T-helper 1 cell treated with Interleukin-12 subunit alpha and Interleukin-12 subunit beta and Interleukin-4 antibody, amounts not matched to agents 30 ng/mL and 1 ng/mL, for 36 hours (primary cell): Measurements from ENCODE around the gene ANKRD23. TPM values are rescaled to one million over a fixed set of nuclear protein-coding genes. Genes with fewer than 3 reads are reported as not detected.

Experiments
- intact Hi-C: fragments of 100-400 bp; cut with micrococcal nuclease; formaldehyde crosslinking; loops from one replicate; pipeline ENCODE4 v1.15.1; 2024
- total RNA-seq: library from RNA; stranded (reverse); gene quantifications from 2 replicates; pipeline ENCODE4 v1.2.3, GENCODE V29; 2022

ANKRD23 gene
- total RNA-seq, 1 donor from 2014 or later, result 14.2 TPM

DNA sequence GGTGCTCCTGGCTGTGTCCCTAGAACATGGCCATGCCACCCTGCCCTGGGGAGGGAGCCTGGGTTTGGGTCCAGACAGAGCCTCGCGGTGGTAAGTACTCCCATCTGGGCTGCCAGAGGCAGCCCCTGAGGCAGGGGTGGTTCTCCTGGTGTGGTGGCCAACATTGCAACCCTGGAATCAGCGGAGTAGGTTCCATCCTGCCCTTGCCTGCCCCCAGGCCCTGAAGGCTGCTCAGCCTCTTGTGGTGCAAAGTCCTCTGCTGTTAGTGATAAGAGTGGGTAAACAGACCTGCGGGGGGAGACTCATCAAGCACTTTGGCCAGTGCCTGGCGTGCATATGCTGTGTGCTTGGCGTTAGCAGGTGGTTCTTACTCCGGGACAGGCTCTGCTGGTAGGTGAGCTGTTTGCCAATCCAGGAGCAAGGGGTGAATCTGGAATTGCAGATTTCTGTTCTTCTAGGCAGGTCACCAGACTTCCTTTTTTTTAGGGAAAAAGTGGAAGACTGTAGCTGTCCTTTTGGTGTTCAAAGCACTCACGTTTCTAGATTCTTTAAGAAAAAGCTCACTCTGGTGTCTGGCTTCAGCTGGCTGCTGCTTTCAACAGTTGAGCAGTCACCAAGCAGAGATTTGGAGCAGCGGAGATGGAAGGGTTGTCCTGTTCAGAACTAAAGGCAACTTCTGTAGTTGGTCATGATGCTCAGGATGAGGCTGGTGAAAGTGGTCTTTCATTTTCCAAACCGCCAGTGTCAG, 24.5 kb downstream of the ANKRD23 start:
- intact Hi-C loops, result loop anchor here (5.0 kb wide), 2 partner anchors 482 to 497 kb away; partner anchors contain the start of gene NCAPH

GRCh38 chr2:96817882-96818281, 25.9 kb downstream of the ANKRD23 start:
- intact Hi-C loops, result loop anchor here (2.0 to 5.0 kb wide), 4 partner anchors 43 to 496 kb away; partner anchors contain the start of genes ARID5A and NCAPH

DNA sequence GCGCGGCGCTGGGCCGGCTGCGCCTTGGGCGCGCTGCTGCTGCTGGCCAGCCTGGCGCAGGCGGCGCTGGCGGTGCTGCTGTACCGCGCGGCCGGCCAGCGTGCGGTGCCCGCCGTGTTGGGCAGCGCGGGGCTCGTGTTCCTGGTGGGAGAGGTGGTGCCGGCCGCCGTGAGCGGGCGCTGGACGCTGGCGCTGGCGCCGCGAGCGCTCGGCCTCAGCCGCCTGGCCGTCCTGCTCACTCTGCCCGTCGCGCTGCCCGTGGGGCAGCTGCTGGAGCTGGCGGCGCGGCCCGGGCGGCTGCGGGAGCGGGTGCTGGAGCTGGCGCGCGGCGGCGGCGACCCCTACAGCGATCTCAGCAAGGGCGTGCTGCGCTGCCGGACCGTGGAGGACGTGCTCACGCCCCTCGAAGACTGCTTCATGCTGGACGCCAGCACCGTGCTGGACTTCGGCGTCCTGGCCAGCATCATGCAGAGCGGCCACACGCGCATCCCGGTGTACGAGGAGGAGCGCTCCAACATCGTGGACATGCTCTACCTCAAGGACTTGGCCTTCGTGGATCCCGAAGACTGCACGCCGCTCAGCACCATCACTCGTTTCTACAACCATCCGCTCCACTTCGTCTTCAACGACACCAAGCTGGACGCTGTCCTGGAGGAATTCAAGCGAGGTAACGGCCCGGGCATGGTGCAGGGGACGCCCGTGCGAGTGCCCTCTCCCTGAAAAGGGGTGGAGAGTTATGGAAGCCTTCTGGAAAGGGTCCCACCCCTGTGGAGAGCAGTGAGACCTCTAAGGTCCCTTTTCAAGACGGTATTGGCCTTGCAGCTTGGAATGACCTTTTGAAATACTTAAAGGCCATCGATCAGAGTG, 26.8 kb downstream of the ANKRD23 start:
- intact Hi-C loops, result loop anchor here (1.0 to 5.0 kb wide), 12 partner anchors 22 to 495 kb away; partner anchors contain the start of genes ANKRD36, ANKRD39, ARID5A and CNNM4

GRCh38 chr2:96816127-96816835, 27.5 kb downstream of the ANKRD23 start, which contains the start of gene CNNM3:
TSS of gene CNNM3 (plus strand) at chr2:96816268. CDS start at chr2:96816278, 10 bp downstream.
- intact Hi-C loops, result loop anchor here (1.0 to 5.0 kb wide), 12 partner anchors 23 to 494 kb away; partner anchors contain the start of genes ANKRD36, ANKRD39, ARID5A and CNNM4

DNA sequence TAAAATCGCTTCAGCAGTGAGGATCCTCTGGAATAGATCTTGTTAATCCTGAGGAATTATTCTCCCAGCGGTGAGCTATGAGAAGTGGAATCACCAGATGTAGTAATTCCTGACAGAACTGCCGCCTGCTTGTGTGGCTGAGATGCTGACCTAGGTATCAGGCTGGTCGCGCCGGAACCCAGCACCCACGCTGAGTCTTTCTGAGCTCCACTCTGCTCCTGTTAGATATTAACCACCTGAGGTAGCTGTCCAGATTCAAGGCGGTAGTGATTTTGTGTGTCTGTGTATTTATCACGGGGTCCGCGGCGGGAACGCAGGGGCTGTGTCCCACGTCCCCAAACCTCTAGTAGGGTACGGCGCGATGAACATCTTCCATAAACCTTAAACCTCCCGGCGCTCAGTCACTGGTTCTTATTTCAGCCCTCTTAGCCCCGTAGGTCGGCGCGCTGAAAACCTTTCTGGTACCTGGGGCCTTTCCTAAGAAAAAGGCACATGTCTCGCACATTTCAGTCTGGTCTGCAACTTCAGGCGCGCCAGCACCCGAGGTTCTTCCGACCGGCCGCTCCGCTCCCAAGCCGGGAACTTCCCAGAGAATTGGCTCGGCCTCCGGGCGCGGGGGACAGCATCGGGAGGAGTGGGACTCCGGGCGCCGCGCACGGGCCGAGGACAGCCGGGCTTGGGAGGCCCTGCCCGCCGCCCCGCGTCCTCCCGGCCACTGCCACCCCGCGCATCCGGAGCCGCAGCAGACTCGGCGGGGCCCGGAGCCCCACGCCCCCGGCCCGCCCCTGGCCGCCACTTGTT, 28.3 kb downstream of the ANKRD23 start:
- intact Hi-C loops, result loop anchor here (1.0 to 5.0 kb wide), 13 partner anchors 9 to 493 kb away; partner anchors contain the start of genes ANKRD36, ANKRD39, ARID5A and CNNM4

DNA sequence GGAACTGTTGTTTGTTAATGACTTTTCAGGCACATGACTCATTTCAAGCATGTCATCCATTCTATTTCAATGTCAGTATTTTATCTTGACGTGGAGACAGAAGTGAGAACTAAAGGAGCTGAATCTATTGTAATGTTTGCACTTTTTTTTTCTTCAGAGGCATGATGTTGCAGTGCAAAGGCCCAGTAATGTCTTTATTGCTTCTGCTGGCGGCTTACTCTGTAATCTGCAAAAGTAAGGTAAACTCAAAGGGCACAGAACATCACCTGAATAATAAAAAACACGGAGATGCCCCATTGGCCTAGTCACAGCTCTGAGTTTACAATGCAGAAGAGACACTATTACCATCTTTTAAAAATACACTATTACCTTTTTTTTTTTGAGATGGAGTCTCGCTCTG, 30.2 kb downstream of the ANKRD23 start:
- intact Hi-C loops, result no loop called here

DNA sequence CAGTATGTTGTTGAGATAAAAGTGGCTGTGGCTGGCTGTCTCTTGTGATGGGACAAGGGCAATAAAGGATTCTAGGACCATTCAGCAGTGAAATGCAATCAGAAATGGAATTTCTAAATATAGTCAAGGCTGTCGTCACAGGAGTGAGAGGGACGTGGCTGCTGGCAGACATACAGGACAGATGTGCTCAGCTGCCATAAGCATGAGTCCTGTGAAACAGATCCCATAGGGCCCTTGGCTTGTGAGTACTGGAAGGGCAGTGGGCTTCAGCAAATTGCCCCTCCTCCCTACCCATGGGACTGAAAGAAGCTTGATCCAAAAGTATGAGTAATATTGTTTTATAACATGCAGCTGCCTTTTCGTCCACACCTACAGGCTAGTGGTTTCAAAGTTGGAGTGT, 31.9 kb downstream of the ANKRD23 start:
- intact Hi-C loops, result no loop called here

- intact Hi-C loops, result no loop called here
Observed at GRCh38 chr2:96810783-96811192, 33.0 kb downstream of the ANKRD23 start.

GRCh38 chr2:96809951-96810782, 33.7 kb downstream of the ANKRD23 start:
- intact Hi-C loops, result no loop called here

DNA sequence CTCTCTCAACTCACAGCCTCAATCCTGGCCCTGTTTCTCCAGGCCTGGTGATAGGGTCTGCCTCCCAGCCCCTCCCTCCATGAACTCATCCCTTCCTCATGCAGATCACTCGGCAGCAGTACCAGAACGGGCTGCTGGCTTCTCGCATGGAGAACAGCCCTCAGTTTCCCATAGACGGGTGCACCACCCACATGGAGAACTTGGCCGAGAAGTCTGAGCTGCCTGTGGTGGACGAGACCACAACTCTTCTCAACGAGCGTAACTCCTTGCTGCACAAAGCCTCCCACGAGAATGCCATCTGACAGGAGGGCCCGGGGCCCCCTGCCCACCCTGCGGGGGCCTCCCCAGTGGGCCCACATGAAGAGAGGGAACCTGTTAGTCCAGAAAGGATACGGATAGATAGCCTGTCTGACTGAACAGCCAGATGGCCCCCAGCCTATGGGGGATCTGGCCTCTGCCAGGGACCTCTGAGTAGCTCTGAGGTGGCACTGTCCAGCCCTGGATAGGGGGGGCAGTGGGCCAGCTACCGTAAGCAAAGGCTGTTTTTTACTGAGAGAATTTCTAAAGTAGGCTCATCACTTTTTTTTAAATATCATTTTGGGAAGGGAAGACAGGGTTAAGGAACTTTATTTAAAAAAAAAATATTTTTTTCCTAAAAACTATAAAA, 34.5 kb downstream of the ANKRD23 start:
- intact Hi-C loops, result no loop called here

GRCh38 chr2:96808176-96808837, 35.5 kb downstream of the ANKRD23 start:
- intact Hi-C loops, result no loop called here

- intact Hi-C loops, result loop anchor here (2.0 kb wide), 1 partner anchor 66 kb away; the partner anchor contains the start of gene LMAN2L
Observed at GRCh38 chr2:96807127-96807471, 36.7 kb downstream of the ANKRD23 start.

DNA sequence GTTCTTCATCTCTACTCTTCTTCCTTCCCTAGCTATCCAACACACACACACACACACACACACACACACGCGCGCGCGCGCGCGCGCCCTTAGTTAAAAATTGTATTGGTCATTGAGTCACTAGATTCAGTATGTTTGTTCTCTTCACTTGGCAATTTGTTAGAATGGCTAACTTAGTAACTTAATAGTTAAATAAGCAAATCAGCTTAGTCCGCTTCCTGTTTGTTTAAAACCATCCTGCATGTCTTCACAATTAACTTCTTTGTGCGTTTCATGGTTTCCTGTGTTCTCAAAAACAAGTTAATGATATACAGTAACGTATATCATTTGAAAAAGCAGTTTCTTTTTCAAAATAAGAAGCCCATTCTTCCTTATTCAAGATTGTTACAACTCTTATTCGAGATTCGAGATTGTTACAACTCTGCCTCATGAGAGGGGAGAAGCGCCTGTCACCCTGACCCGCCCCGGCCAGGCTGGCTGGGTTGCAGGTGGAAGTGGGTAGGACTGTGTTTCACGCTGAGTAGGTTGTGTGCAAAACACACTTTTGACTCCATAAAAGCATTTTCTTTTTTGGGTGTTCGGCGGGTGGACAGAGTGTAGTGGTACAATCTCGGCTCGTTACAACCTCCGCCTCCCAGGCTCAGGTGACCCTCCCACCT, 37.2 kb downstream of the ANKRD23 start:
- intact Hi-C loops, result loop anchor here (1.0 to 2.0 kb wide), 2 partner anchors 9 to 66 kb away; partner anchors contain the start of gene LMAN2L

DNA sequence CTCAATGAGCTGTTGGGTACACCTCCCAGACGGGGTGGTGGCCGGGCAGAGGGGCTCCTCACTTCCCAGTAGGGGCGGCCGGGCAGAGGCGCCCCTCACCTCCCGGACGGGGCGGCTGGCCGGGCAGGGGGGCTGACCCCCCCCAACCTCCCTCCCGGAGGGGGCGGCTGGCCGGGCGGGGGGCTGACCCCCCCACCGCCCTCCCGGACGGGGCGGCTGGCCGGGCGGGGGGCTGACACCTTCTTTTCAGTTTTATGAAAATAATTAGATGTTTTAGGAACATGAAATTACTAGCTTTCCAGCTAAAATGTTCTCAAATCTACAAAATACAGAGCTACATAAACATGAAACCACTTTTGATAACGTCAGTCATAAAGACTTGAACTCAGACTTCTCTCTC, 37.9 kb downstream of the ANKRD23 start:
- intact Hi-C loops, result loop anchor here (1.0 to 2.0 kb wide), 2 partner anchors 9 to 65 kb away; partner anchors contain the start of gene LMAN2L

- intact Hi-C loops, result no loop called here
Observed at GRCh38 chr2:96804986-96805385, 38.8 kb downstream of the ANKRD23 start.

DNA sequence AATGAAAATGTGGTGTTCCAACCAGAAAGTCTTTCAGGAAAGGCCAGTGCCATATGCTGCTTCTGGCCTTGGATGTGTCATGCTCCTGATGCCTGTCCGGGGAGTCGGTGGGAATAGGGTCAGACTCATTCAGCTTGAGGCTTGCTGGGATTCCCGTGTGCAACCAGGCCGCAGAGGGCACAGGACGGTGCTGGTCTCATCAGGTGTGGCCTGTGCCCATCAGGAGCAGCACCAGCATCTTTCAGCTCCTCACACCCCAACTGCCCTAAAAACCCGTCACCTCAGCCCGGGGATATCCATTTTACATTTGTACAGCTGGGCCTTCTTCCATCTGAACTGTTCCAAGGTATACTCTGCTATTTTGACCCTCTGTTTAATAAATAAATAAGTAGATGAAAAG, 41.1 kb downstream of the ANKRD23 start:
- intact Hi-C loops, result no loop called here

DNA sequence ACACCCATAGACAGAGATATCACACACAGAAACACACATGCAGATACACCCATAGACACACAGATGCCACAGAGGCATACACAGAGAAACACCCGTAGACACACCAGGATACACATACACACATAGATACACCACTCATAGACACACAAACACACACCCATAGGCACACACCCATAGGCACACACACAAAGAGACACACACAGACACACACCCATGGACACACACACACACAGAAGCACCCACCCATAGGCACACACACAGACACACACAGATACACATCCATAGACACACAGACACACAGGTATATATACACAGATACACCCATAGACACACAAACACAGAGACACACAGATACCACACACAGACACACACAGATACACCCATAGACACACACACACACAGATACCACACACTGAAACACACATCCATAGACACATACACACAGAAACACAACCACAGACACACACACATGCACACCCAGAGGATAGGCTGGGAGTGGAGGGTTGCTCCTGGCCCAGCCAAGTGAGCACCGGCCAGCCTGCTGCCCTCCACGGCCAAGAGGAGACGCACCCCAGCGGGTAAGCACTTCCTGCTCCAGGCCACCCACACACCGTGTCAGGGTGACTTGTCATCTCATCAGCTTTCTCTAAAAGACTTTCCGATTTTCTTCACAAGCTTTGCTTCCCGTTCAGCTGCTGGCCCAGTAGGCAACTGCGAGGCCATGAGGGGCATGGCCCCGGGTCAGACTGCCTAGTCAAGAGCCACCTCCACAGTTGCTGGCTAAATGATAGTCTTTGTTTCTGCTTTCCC, 41.8 kb downstream of the ANKRD23 start:
- intact Hi-C loops, result loop anchor here (1.0 kb wide), 3 partner anchors 29 to 395 kb away; partner anchors contain the start of gene CNNM4
